SK-N-SH (cell line): ENCODE results near the gene FOXP1.

Experiments
- EP300 ChIP-seq, 2 experiments: IDR thresholded peaks; 2 replicates each; pipeline versions ENCODE4 v1.4.0 to v1.6.1; 2012; ENCODE audit warnings: borderline replicate concordance in 1 of 2, low read depth in 1 of 2, low read length in 1 of 2
- FOXM1 ChIP-seq: IDR thresholded peaks from 2 replicates; pipeline ENCODE4 v1.4.0; 2012; ENCODE audit warnings: low read depth, mild to moderate bottlenecking
- POLR2AphosphoS5 ChIP-seq: IDR thresholded peaks from 2 replicates; pipeline ENCODE4 v1.6.1; 2012; ENCODE audit warnings: low read depth, low read length
- RFX5 ChIP-seq: IDR thresholded peaks from 2 replicates; pipeline ENCODE4 v1.6.1; 2012; ENCODE audit warnings: mild to moderate bottlenecking, improper control_type of control experiment, low read length
- TAF1 ChIP-seq: IDR thresholded peaks from 2 replicates; pipeline ENCODE4 v1.6.1; 2012; ENCODE audit warnings: low read depth, mild to moderate bottlenecking, low read length, moderate library complexity, borderline replicate concordance
- TEAD4 ChIP-seq: IDR thresholded peaks from 2 replicates; pipeline ENCODE4 v1.4.0; 2012; ENCODE audit warnings: mild to moderate bottlenecking, borderline replicate concordance; ENCODE audit not compliant: insufficient read depth
- YY1 ChIP-seq: IDR thresholded peaks from 2 replicates; pipeline ENCODE4 v1.4.0; 2012; ENCODE audit warnings: low read depth, mild to moderate bottlenecking
- TF ChIP-seq, protein P1 (sequence below): fragments of 200-600 bp; sonication (generic); IDR thresholded peaks from 2 replicates; pipeline ENCODE4 v1.6.1; 2017; ENCODE audit warnings: antibody characterized with exemption, mild to moderate bottlenecking, moderate library complexity
- TF ChIP-seq, protein P2 (sequence below): IDR thresholded peaks from 2 replicates; pipeline ENCODE4 v1.4.0; 2012; ENCODE audit warnings: low read depth

DNA sequence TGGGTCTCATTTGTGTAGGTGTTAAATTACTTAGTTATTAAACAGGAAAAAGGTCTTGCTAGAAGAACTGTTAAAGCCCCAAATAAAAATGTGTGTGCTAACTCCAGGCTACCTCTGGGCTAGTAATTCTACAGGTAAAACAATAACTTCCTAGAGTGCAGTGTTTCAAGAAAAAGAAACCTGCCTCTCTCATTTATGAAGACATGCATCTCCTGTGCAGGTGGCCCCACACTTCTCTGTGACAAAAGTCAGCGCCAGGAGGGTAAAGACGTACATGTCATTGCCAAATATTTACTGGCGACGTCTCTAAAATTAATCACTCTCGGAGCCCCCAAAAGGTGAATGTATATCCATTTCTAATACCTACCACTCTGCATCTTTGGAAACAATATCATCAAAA, 131.7 kb downstream of the FOXP1 start:
- no peak for TF ChIP-seq FOXM1
- TF ChIP-seq YY1, result no peak
- TF ChIP-seq, protein P1, sequence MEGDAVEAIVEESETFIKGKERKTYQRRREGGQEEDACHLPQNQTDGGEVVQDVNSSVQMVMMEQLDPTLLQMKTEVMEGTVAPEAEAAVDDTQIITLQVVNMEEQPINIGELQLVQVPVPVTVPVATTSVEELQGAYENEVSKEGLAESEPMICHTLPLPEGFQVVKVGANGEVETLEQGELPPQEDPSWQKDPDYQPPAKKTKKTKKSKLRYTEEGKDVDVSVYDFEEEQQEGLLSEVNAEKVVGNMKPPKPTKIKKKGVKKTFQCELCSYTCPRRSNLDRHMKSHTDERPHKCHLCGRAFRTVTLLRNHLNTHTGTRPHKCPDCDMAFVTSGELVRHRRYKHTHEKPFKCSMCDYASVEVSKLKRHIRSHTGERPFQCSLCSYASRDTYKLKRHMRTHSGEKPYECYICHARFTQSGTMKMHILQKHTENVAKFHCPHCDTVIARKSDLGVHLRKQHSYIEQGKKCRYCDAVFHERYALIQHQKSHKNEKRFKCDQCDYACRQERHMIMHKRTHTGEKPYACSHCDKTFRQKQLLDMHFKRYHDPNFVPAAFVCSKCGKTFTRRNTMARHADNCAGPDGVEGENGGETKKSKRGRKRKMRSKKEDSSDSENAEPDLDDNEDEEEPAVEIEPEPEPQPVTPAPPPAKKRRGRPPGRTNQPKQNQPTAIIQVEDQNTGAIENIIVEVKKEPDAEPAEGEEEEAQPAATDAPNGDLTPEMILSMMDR, result no peak
- TF ChIP-seq EP300 (IDR thresholded peaks at IDR 0.05; ENCODE audit: borderline replicate concordance in 1 of 2, low read depth in 1 of 2, low read length in 1 of 2), result no peak
- TF ChIP-seq, protein P2, sequence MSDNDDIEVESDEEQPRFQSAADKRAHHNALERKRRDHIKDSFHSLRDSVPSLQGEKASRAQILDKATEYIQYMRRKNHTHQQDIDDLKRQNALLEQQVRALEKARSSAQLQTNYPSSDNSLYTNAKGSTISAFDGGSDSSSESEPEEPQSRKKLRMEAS, result no peak
- no peak for TF ChIP-seq POLR2AphosphoS5
- no peak for TF ChIP-seq RFX5
- no peak for TF ChIP-seq TEAD4
- TF ChIP-seq TAF1, result no peak
